Transverse colon (tissue), 4 donors: ENCODE results near the gene DPY19L1.
"Not testable (repeated sequence)": the region's sequence is repeated elsewhere in the genome, so short reads cannot be mapped to it uniquely, and the experiment has no call there.

ENCODE experiments used
- CTCF ChIP-seq, 5 experiments: fragments of 200-600 bp in 3 of 5; fragments of 450-650 bp in 2 of 5; sonication (generic) in 3 of 5; IDR thresholded peaks; 1 replicate in 2 of 5; 2 replicates in 3 of 5; pipeline ENCODE4 v1.5.1; 2016 to 2017; ENCODE audit warnings: antibody characterized with exemption in 5 of 5, inconsistent platforms in 3 of 5, mild to moderate bottlenecking in 2 of 5, moderate library complexity in 1 of 5
- EP300 ChIP-seq: sonication (generic); formaldehyde crosslinking; IDR thresholded peaks from one replicate; pipeline ENCODE4 v1.6.1; 2017; ENCODE audit warnings: antibody characterized with exemption, low read depth
- POLR2A ChIP-seq: fragments of 450-650 bp; IDR thresholded peaks from one replicate; pipeline ENCODE4 v1.6.1; 2016; ENCODE audit warnings: antibody characterized with exemption, mild to moderate bottlenecking, moderate library complexity
- POLR2AphosphoS5 ChIP-seq, 3 donors: sonication (generic); formaldehyde crosslinking; IDR thresholded peaks; one replicate each; pipeline ENCODE4 v1.6.1; 2016; ENCODE audit warnings: antibody characterized with exemption in 3 of 3

- TF ChIP-seq CTCF (IDR thresholded peaks at IDR 0.05); POLR2A; EP300; POLR2AphosphoS5 (IDR thresholded peaks at IDR 0.05): not testable (repeated sequence)
These were observed 10.1 kb upstream of the DPY19L1 start for GRCh38 chr7:35047263-35047911.
